GM20000 (cell line): ENCODE data around the gene EYA3.

Experiments
- DNase-seq: peaks from one replicate; pipeline ENCODE4 v3.0.0; 2012; ENCODE audit warnings: low spot score
- TF ChIP-seq, protein P1 (sequence below): IDR thresholded peaks from 2 replicates; pipeline ENCODE4 v1.5.1; 2012; ENCODE audit warnings: mild to moderate bottlenecking, control low read depth; ENCODE audit errors: extremely low read depth, missing control alignments

EYA3 gene, protein sequence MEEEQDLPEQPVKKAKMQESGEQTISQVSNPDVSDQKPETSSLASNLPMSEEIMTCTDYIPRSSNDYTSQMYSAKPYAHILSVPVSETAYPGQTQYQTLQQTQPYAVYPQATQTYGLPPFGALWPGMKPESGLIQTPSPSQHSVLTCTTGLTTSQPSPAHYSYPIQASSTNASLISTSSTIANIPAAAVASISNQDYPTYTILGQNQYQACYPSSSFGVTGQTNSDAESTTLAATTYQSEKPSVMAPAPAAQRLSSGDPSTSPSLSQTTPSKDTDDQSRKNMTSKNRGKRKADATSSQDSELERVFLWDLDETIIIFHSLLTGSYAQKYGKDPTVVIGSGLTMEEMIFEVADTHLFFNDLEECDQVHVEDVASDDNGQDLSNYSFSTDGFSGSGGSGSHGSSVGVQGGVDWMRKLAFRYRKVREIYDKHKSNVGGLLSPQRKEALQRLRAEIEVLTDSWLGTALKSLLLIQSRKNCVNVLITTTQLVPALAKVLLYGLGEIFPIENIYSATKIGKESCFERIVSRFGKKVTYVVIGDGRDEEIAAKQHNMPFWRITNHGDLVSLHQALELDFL

DNA sequence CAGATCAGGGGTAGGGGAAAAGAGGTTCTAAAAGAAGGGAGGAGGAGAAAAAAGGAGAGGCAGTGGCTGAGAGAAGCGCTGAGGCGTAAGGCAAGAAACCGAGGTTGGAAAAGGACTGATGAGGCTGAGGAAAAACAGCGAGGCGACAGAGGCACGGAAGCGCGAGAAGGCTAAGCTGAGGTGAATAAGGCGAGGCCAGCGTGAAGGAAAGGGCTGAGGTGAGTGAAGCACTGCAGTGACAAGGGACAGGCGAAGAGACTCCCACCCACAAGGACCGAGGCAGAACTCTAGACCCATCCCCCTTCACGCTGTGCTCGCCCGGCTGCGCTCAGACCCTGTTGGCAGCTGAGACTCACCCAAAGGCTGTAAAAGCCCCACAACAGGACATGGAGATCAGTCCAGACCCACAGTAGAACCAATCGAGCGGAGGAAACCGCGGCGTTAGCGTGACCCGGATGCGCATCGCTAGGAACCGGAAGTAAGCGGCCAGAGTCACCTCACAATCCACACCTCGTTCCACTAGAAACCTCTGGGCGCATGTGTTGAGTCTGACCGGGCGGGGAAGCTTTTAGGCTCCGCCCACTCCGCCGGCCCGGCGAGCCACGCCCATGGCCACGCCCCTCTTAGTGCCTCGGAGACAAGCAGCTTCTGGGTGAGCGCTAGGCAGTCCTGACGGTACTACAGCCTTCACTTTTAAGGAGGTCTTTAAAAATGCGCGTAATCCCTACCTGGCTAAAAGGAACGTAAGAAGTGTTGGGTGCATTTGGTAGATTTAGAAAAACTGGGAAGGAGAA lies at the start of gene EYA3:
TSS of gene EYA3 (minus strand) at position 443 of the 794 bp plus-strand sequence. CDS start 30,584 bp downstream, outside the sequence.
- peak; percentile 94 for DNase-seq
- TF ChIP-seq, protein P1, sequence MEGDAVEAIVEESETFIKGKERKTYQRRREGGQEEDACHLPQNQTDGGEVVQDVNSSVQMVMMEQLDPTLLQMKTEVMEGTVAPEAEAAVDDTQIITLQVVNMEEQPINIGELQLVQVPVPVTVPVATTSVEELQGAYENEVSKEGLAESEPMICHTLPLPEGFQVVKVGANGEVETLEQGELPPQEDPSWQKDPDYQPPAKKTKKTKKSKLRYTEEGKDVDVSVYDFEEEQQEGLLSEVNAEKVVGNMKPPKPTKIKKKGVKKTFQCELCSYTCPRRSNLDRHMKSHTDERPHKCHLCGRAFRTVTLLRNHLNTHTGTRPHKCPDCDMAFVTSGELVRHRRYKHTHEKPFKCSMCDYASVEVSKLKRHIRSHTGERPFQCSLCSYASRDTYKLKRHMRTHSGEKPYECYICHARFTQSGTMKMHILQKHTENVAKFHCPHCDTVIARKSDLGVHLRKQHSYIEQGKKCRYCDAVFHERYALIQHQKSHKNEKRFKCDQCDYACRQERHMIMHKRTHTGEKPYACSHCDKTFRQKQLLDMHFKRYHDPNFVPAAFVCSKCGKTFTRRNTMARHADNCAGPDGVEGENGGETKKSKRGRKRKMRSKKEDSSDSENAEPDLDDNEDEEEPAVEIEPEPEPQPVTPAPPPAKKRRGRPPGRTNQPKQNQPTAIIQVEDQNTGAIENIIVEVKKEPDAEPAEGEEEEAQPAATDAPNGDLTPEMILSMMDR: no peak

DNA sequence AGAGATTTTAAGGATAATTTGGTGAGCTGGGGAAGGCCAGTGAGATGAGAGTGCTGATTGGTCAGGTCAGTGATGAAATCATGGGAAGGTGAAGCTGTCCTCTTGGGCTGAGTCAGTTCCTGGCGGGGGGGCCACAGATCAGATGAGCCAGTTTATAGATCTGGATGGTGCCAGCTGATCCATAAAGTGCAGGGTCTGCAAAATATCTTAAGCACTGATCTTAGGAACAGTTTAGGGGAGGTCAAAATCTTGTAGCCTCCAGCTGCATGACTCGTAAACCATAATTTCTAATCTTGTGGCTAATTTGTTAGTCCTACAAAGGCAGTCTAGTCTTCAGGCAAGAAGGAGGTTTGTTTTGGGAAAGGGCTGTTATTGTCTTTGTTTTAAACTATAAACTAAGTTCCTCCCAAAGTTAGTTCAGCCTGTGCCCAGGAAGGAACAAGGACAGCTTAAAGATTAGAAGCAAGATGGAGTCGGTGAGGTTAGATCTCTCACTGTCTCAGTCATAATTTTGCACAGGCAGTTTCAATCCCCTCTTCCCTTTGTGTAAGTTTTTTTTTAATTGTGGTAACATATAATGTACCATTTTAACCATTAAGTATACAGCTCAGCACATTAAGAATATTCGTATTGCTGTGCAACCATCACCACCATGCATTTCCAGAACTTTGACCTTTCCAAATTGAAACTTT lies 48.7 kb upstream of the EYA3 start:
- TF ChIP-seq, protein P1: no peak
- no peak for DNase-seq

DNA sequence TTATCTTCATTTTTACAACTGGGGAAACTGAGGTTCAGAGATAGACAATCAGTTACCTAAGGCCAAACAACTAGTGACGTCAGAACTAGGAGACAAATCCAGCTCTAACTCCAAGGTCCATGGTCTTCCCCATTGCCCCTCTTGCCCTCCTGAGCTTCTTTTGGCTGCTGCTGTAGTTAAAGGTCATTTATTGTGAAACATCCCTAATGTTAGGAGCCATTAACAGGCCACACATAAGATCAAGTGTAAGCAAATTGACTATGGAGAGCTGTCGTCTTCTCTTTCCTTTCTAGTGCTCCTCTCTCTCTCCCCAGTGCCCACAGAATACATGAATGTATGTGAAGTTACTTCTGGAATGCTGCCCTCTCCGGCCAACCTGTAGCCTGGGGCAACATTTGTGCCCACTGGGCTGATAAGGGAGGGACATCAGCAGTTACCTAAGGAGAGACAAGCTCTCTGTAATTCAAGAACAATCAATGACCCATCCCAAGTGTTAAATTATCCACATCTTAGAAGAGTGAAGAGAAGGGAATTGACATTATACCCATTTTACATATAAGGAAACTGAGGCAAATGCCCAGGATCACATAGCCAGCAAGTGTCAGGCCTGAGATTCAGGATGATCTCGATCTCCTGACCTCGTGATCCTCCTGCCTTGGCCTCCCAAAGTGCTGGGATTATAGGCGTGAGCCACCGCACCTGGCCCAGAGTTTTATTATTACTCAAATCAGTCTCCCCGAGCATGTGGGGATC lies 47.9 kb upstream of the EYA3 start:
- TF ChIP-seq, protein P1: no peak
- no peak for DNase-seq

DNA sequence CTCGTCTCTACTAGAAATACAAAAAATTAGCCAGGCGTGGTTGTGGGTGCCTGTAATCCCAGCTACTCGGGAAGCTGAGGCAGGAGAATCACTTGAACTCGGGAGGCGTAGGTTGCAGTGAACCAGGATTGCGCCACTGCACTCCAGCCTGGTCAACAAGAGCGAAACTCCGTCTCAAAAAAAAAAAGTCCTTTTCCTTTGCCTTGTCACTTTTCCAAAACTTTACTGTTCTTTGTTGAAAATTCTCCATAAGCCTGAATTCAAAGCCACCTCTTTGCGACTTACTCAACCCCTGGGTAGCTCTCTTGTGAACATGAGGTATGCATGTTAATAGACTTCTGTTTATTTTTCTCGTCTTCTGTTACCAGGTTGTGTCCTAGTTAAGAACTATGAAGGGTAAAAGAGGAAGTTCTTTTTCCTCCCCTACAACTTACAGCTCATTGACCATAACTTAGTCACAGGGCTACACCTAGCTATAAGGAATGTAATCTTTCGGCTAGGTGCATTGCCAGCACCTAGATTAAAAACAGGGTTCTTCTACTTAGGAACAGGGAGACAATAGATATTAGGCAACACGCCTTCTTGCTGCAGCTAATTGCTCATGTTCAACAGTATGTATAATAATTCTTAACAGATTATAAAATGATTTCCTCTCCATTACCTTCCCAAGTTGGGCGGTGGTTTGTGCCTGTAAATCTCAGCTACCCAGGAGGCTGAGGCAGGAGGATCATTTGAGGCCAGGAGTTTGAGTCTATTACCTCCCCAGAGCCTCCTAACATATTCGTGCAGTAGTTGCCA lies 47.2 kb upstream of the EYA3 start:
- TF ChIP-seq, protein P1: no peak
- DNase-seq: no peak

DNA sequence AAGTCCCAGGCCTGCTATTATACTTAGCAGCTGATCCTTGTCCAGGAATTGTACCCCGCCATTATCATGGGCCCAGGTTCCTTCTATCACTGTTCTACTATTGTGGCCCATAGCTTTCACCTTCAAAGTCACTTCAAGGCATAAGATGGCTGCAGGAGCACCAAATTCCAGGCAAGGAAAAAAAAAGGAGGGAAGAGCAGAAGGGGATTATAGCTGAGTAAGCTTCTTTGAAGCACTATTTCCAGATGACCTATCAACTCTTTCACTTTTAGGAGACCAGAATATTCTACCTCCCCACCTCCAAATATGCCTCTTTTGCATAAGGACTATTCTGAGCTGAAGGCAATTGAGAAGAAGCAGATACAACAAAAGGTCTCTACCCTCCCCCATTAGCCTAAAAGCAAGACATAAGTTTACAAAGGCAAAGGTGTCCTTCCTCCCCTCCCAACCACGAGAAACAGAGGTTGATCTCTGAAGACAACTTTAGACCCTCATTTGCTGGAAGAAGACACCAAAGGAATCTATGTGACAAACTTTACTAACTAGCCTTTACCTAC lies 46.3 kb upstream of the EYA3 start:
- DNase-seq: no peak
- TF ChIP-seq, protein P1: no peak
